Measurements from ENCODE around the gene NAGA. TPM values are rescaled to one million over a fixed set of nuclear protein-coding genes. Genes with fewer than 3 reads are reported as not detected.

The NAGA gene
- total RNA-seq, 2 experiments from 2014 or later, result 14.4 to 16.9 TPM

GRCh38 chr22:42086051-42086450 is 15.4 kb upstream of the NAGA start:
- no peak for TF ChIP-seq EZH2phosphoT487 (IDR thresholded peaks at IDR 0.05; ENCODE audit: borderline replicate concordance, low read depth, low read length)
- TF ChIP-seq, protein P1, sequence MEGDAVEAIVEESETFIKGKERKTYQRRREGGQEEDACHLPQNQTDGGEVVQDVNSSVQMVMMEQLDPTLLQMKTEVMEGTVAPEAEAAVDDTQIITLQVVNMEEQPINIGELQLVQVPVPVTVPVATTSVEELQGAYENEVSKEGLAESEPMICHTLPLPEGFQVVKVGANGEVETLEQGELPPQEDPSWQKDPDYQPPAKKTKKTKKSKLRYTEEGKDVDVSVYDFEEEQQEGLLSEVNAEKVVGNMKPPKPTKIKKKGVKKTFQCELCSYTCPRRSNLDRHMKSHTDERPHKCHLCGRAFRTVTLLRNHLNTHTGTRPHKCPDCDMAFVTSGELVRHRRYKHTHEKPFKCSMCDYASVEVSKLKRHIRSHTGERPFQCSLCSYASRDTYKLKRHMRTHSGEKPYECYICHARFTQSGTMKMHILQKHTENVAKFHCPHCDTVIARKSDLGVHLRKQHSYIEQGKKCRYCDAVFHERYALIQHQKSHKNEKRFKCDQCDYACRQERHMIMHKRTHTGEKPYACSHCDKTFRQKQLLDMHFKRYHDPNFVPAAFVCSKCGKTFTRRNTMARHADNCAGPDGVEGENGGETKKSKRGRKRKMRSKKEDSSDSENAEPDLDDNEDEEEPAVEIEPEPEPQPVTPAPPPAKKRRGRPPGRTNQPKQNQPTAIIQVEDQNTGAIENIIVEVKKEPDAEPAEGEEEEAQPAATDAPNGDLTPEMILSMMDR (conservative IDR thresholded peaks at IDR 0.05; ENCODE audit: low read length), result no peak
- no peak overlapping the region for H2AFZ ChIP-seq (ENCODE audit: low read length)
- no peak for DNase-seq (ENCODE audit: low spot score)
- no peak overlapping the region for H3K4me3 ChIP-seq (ENCODE audit: low read depth, low read length, poor library complexity, severe bottlenecking)
- peaks cover 32% of the 10 kb centered on the region for H3K79me2 ChIP-seq (ENCODE audit: insufficient read depth, low read depth, low read length)
- H4K20me1 ChIP-seq (ENCODE audit: insufficient read depth, low read length), result no peaks in the 10 kb centered on the region
- ChIA-PET CTCF (ENCODE audit: unreplicated experiment) (no interaction called here), POLR2A (no interaction called here)
- peaks cover 12% of the 10 kb centered on the region for H3K9me3 ChIP-seq (ENCODE audit: low read length)
- intact Hi-C loops (cut with micrococcal nuclease; ENCODE audit: unreplicated experiment), result no loop called here
- peaks cover 75% of the 10 kb centered on the region for H3K36me3 ChIP-seq (ENCODE audit: insufficient read depth, low read length)
- H3K4me1 ChIP-seq (ENCODE audit: insufficient read depth, low read length, poor library complexity, severe bottlenecking), result peaks cover 18% of the 10 kb centered on the region
- no peaks in the 10 kb centered on the region for H3K9me2 ChIP-seq (ENCODE audit: insufficient read depth, low read length)
- no peak overlapping the region for H3K27ac ChIP-seq (ENCODE audit: low read depth, low read length, poor library complexity, severe bottlenecking)
- BruUV-seq (replicated peaks), result no TSS peak
- no peak overlapping the region for H3K4me2 ChIP-seq (ENCODE audit: low read length)

DNA sequence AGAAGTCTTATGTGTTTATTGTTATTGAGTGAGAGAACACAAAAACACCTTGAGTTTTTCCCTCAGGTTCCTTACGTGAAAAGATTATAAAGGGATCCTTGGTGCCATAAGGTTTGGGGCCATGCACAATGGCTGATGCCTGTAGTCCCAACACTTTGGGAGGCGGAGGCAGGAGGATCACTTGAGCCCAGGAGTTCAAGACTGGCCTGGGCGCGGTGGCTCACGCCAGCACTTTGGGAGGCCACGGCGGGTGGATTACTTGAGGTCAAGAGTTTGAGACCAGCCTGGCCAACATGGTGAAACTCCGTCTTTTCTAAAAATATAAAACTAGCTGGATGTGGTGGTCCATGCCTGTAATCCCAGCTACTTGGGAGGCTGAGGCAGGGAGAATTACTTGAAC is 14.3 kb upstream of the NAGA start:
- intact Hi-C loops (cut with micrococcal nuclease; ENCODE audit: unreplicated experiment), result no loop called here

GRCh38 chr22:42083119-42083518 is 12.5 kb upstream of the NAGA start:
- Histone ChIP-seq H3K4me2 (ENCODE audit: low read length) (no peak overlapping the region), H2AFZ (ENCODE audit: low read length) (no peak overlapping the region), H3K36me3 (ENCODE audit: insufficient read depth, low read length) (peaks cover 60% of the 10 kb centered on the region), H3K79me2 (ENCODE audit: insufficient read depth, low read depth, low read length) (peaks cover 29% of the 10 kb centered on the region), H3K27ac (ENCODE audit: low read depth, low read length, poor library complexity, severe bottlenecking) (no peak overlapping the region), H3K4me3 (ENCODE audit: low read depth, low read length, poor library complexity, severe bottlenecking) (no peak overlapping the region), H3K9me2 (ENCODE audit: insufficient read depth, low read length) (no peaks in the 10 kb centered on the region), H3K9me3 (ENCODE audit: low read length) (no peaks in the 10 kb centered on the region), H3K4me1 (ENCODE audit: insufficient read depth, low read length, poor library complexity, severe bottlenecking) (peaks cover 25% of the 10 kb centered on the region), H4K20me1 (ENCODE audit: insufficient read depth, low read length) (no peaks in the 10 kb centered on the region)
- BruUV-seq (replicated peaks), result no TSS peak
- intact Hi-C loops (cut with micrococcal nuclease; ENCODE audit: unreplicated experiment), result no loop called here
- ChIA-PET CTCF (ENCODE audit: unreplicated experiment) (no interaction called here), POLR2A (interaction anchor here (0.5 kb wide), 1 partner anchor 346 kb away, joined by 3 read pairs; no protein-coding TSS in a partner anchor)
- TF ChIP-seq, protein P1 (conservative IDR thresholded peaks at IDR 0.05; ENCODE audit: low read length), result no peak
- TF ChIP-seq EZH2phosphoT487 (IDR thresholded peaks at IDR 0.05; ENCODE audit: borderline replicate concordance, low read depth, low read length), result no peak
- DNase-seq (ENCODE audit: low spot score), result no peak

More for the DNA sequence above, 14.3 kb upstream of the NAGA start:
- no TSS peak for BruUV-seq (replicated peaks)
- peaks cover 43% of the 10 kb centered on the region for H3K79me2 ChIP-seq (ENCODE audit: insufficient read depth, low read depth, low read length)
- no peaks in the 10 kb centered on the region for H3K9me2 ChIP-seq (ENCODE audit: insufficient read depth, low read length)
- ChIA-PET POLR2A (interaction anchor here (0.6 to 0.7 kb wide), 2 partner anchors 432 to 456 kb away, joined by 3 to 4 read pairs; no protein-coding TSS in a partner anchor), CTCF (ENCODE audit: unreplicated experiment) (no interaction called here)
- no peak overlapping the region for H3K27ac ChIP-seq (ENCODE audit: low read depth, low read length, poor library complexity, severe bottlenecking)
- no peak for DNase-seq (ENCODE audit: low spot score)
- TF ChIP-seq EZH2phosphoT487 (IDR thresholded peaks at IDR 0.05; ENCODE audit: borderline replicate concordance, low read depth, low read length), result no peak
- TF ChIP-seq, protein P1 (conservative IDR thresholded peaks at IDR 0.05; ENCODE audit: low read length), result no peak
- peaks cover 12% of the 10 kb centered on the region for H3K9me3 ChIP-seq (ENCODE audit: low read length)
- peaks cover 23% of the 10 kb centered on the region for H3K4me1 ChIP-seq (ENCODE audit: insufficient read depth, low read length, poor library complexity, severe bottlenecking)
- H3K4me2 ChIP-seq (ENCODE audit: low read length), result no peak overlapping the region
- no peaks in the 10 kb centered on the region for H4K20me1 ChIP-seq (ENCODE audit: insufficient read depth, low read length)
- H3K4me3 ChIP-seq (ENCODE audit: low read depth, low read length, poor library complexity, severe bottlenecking), result no peak overlapping the region
- H3K36me3 ChIP-seq (ENCODE audit: insufficient read depth, low read length), result peaks cover 75% of the 10 kb centered on the region
- H2AFZ ChIP-seq (ENCODE audit: low read length), result no peak overlapping the region
